HepG2 (cell line): Measurements from ENCODE around the gene UAP1L1. TPM values are rescaled to one million over a fixed set of nuclear protein-coding genes. Genes with fewer than 3 reads are reported as not detected.
A peak's percentile ranks its signal among the peaks of the same experiment; 100 is the strongest.

Source experiments
- CHD2 ChIP-seq: IDR thresholded peaks from 2 replicates; pipeline ENCODE4 v1.6.1; 2011; ENCODE audit warnings: low read depth, low read length, improper control_type of control experiment
- HDAC1 ChIP-seq: sonication (generic); formaldehyde crosslinking; IDR thresholded peaks from 2 replicates; pipeline ENCODE4 v1.5.1; 2020; ENCODE audit warnings: mild to moderate bottlenecking, missing genetic modification reagents
- HNRNPK ChIP-seq: fragments of 200-400 bp; formaldehyde crosslinking; IDR thresholded peaks from 2 replicates; pipeline ENCODE4 v1.6.1; 2018; ENCODE audit warnings: low read length, low read depth, moderate library complexity, mild to moderate bottlenecking; ENCODE audit not compliant: poor library complexity, severe bottlenecking
- HNRNPUL1 ChIP-seq: fragments of 200-400 bp; formaldehyde crosslinking; IDR thresholded peaks from 2 replicates; pipeline ENCODE4 v1.6.1; 2017; ENCODE audit warnings: low read depth, mild to moderate bottlenecking, low read length, moderate library complexity
- HOXA3 ChIP-seq: sonication (generic); formaldehyde crosslinking; IDR thresholded peaks from 2 replicates; pipeline ENCODE4 v1.5.0; 2020; ENCODE audit warnings: missing genetic modification reagents
- KLF16 ChIP-seq, 2 experiments: sonication (generic) in 1 of 2; formaldehyde crosslinking in 1 of 2; IDR thresholded peaks; 2 replicates each; pipeline versions ENCODE4 v1.6.1 to v1.8.0; 2016 to 2023; ENCODE audit warnings: missing genetic modification reagents in 2 of 2, missing compliant biosample characterization in 1 of 2
- NONO ChIP-seq, 2 experiments: fragments of 450-650 bp in 1 of 2; sonication (generic) in 1 of 2; formaldehyde crosslinking in 1 of 2; IDR thresholded peaks in 1 of 2; conservative IDR thresholded peaks in 1 of 2; 2 replicates each; pipeline versions ENCODE4 v1.6.1 to v1.8.0; 2017 to 2022; ENCODE audit warnings: mild to moderate bottlenecking in 1 of 2, missing genetic modification reagents in 1 of 2, moderate library complexity in 1 of 2
- RBAK ChIP-seq: sonication (generic); formaldehyde crosslinking; IDR thresholded peaks from 2 replicates; pipeline ENCODE4 v1.5.1; 2020; ENCODE audit warnings: mild to moderate bottlenecking, missing genetic modification reagents
- SOX13 ChIP-seq, 3 experiments: fragments of 450-650 bp in 1 of 3; sonication (generic) in 1 of 3; formaldehyde crosslinking in 1 of 3; IDR thresholded peaks in 2 of 3; conservative IDR thresholded peaks in 1 of 3; 2 replicates each; pipeline versions ENCODE4 v1.5.0 to v1.6.1; 2016 to 2020; ENCODE audit warnings: antibody characterized with exemption in 1 of 3, mild to moderate bottlenecking in 1 of 3, missing compliant biosample characterization in 1 of 3, missing genetic modification reagents in 1 of 3, moderate library complexity in 1 of 3
- SP4 ChIP-seq: sonication (generic); formaldehyde crosslinking; IDR thresholded peaks from 2 replicates; pipeline ENCODE4 v1.8.1; 2023; ENCODE audit warnings: mild to moderate bottlenecking, missing genetic modification reagents
- TERF1 ChIP-seq: sonication (generic); formaldehyde crosslinking; IDR thresholded peaks from 2 replicates; pipeline ENCODE4 v1.8.0; 2022; ENCODE audit warnings: mild to moderate bottlenecking, missing genetic modification reagents, moderate library complexity
- TMF1 ChIP-seq: sonication (generic); formaldehyde crosslinking; IDR thresholded peaks from 2 replicates; pipeline ENCODE4 v1.8.1; 2022; ENCODE audit warnings: low read depth, missing genetic modification reagents
- ZNF430 ChIP-seq: sonication (generic); formaldehyde crosslinking; IDR thresholded peaks from 2 replicates; pipeline ENCODE4 v1.9.0; 2021; ENCODE audit warnings: mild to moderate bottlenecking, missing genetic modification reagents
- ZNF501 ChIP-seq: sonication (generic); formaldehyde crosslinking; IDR thresholded peaks from 2 replicates; pipeline ENCODE4 v1.5.1; 2020; ENCODE audit warnings: mild to moderate bottlenecking, moderate library complexity, missing genetic modification reagents
- ZNF670 ChIP-seq: sonication (generic); formaldehyde crosslinking; IDR thresholded peaks from 2 replicates; pipeline ENCODE4 v1.8.0; 2022; ENCODE audit warnings: mild to moderate bottlenecking, missing genetic modification reagents, borderline replicate concordance
- ZNF724P ChIP-seq: sonication (generic); formaldehyde crosslinking; IDR thresholded peaks from 2 replicates; pipeline ENCODE4 v1.8.0; 2022; ENCODE audit warnings: missing genetic modification reagents, borderline replicate concordance
- polyA plus RNA-seq, 8 experiments: library from polyadenylated mRNA; depleted of rRNA in 3 of 8; stranded (reverse) in 7 of 8; unstranded in 1 of 8; fragments of >200 nt; fragmentation: Illumina TruSeq in 4 of 8; extraction: Trizol in 4 of 8; gene quantifications; 2 replicates each; pipeline versions ENCODE4 v1.2.1 to v1.2.3, GENCODE V29; 2011 to 2016; ENCODE audit warnings: low read depth in 4 of 8, missing spikeins in 1 of 8, mixed read lengths in 1 of 8; ENCODE audit not compliant: insufficient read depth in 1 of 8
- total RNA-seq, 5 experiments: library from RNA; depleted of rRNA; stranded (reverse); fragments of >200 nt; fragmentation: Illumina TruSeq; extraction: Trizol; gene quantifications; 2 replicates each; pipeline ENCODE4 v1.2.3, GENCODE V29; 2016; ENCODE audit warnings: low read depth in 1 of 5

The UAP1L1 gene
- total and polyA plus RNA-seq, 2 of the 13 experiments (the other 11 are each of a cell fraction or from before 2014, with no cell fraction given), result 5.4 to 6.4 TPM

GRCh38 chr9:137077758-137078693 lies 709 bp downstream of the UAP1L1 start (continued):
- TF ChIP-seq HNRNPK (peak; percentile 38), HNRNPUL1 (no peak), HOXA3 (CRISPR knock-in tag) (peak; percentile 32; the same call in 1 of the 2 replicates), SP4 (CRISPR knock-in tag) (0 out of 2 replicates have a peak, but pooled peaks have one; percentile 26), HDAC1 (no peak), ZNF724P (CRISPR knock-in tag) (no peak), ZNF670 (CRISPR knock-in tag) (no peak), TERF1 (CRISPR knock-in tag) (no peak), CHD2 (no peak), SOX13 (IDR thresholded peaks at IDR 0.05) (no peak), SOX13 (CRISPR knock-in tag; conservative IDR thresholded peaks at IDR 0.05 in 1 of 2, IDR thresholded peaks at IDR 0.05 in 1 of 2) (no peak), ZNF501 (CRISPR knock-in tag) (no peak), NONO (IDR thresholded peaks at IDR 0.05) (no peak), NONO (CRISPR knock-in tag; conservative IDR thresholded peaks at IDR 0.05) (no peak), TMF1 (CRISPR knock-in tag) (no peak), RBAK (CRISPR knock-in tag) (no peak), KLF16 (CRISPR knock-in tag; IDR thresholded peaks at IDR 0.05) (no peak), ZNF430 (CRISPR knock-in tag) (no peak)
